HL-60 (cell line): ENCODE results near the gene PHKA2.

ENCODE experiments used
- DNase-seq, 2 experiments: peaks; one replicate each; pipeline ENCODE4 v3.0.0-alpha.2; 2010 to 2020; ENCODE audit warnings: low read depth in 1 of 2, low spot score in 1 of 2
- H3K27ac ChIP-seq: fragments of 250-450 bp; sonication (Bioruptor Pico); replicated peaks from 2 replicates; pipeline ENCODE4 v1.5.1; 2020; ENCODE audit warnings: mild to moderate bottlenecking, moderate library complexity
- H3K27me3 ChIP-seq: fragments of 250-450 bp; sonication (Bioruptor Pico); 2 replicates; pipeline ENCODE4 v1.5.1; 2021; ENCODE audit warnings: mild to moderate bottlenecking, moderate library complexity; ENCODE audit not compliant: insufficient read depth, poor library complexity, severe bottlenecking
- H3K4me3 ChIP-seq: replicated peaks from 2 replicates; pipeline ENCODE4 v1.5.1; 2011; ENCODE audit warnings: mild to moderate bottlenecking, control low read depth, low read length; ENCODE audit not compliant: insufficient read depth
- CTCF ChIP-seq: IDR thresholded peaks from one replicate; pipeline ENCODE4 v1.5.1; 2011; ENCODE audit warnings: low read length, control low read depth, inconsistent platforms; ENCODE audit not compliant: insufficient read depth
- GABPA ChIP-seq: IDR thresholded peaks from 2 replicates; pipeline ENCODE4 v1.6.1; 2012; ENCODE audit warnings: low read depth
- POLR2AphosphoS5 ChIP-seq: IDR thresholded peaks from 2 replicates; pipeline ENCODE4 v1.6.1; 2012; ENCODE audit warnings: low read depth
- REST ChIP-seq: IDR thresholded peaks from 2 replicates; pipeline ENCODE4 v1.6.1; 2012; ENCODE audit warnings: low read depth; ENCODE audit not compliant: insufficient replicate concordance
- SPI1 ChIP-seq: IDR thresholded peaks from 2 replicates; pipeline ENCODE4 v1.6.1; 2012; ENCODE audit warnings: low read depth, mild to moderate bottlenecking, borderline replicate concordance

The PHKA2 gene

GRCh38 chrX:18885328-18886004 lies 98.4 kb downstream of the PHKA2 start:
- Histone ChIP-seq H3K4me3 (no peak overlapping the region; the same call in 1 of the 2 replicates), H3K27me3 (no peaks in the 10 kb centered on the region), H3K27ac (no peak overlapping the region)
- TF ChIP-seq POLR2AphosphoS5 = no peak
- TF ChIP-seq CTCF = no peak
- no peak for TF ChIP-seq REST
- TF ChIP-seq SPI1 = no peak
- DNase-seq = no peak

GRCh38 chrX:18884916-18885315 lies 99.0 kb downstream of the PHKA2 start:
- TF ChIP-seq CTCF (no peak), GABPA (no peak), REST (peak; percentile 77)
- no peak overlapping the region for H3K4me3 ChIP-seq
- no peak overlapping the region for H3K27ac ChIP-seq
- no peak for DNase-seq
- no peaks in the 10 kb centered on the region for H3K27me3 ChIP-seq

- DNase-seq = no peak
- H3K4me3 ChIP-seq = no peak overlapping the region
- H3K27me3 ChIP-seq = no peaks in the 10 kb centered on the region
- no peak for TF ChIP-seq GABPA
- no peak for TF ChIP-seq SPI1
- TF ChIP-seq CTCF = no peak
- TF ChIP-seq REST = no peak
- TF ChIP-seq POLR2AphosphoS5 = no peak
- H3K27ac ChIP-seq = no peak overlapping the region
Measured at GRCh38 chrX:18883961-18884765, 99.8 kb downstream of the PHKA2 start.
